Measurements from ENCODE around the gene RPN2.

- TF ChIP-seq CTBP1 (IDR thresholded peaks at IDR 0.05; ENCODE audit: borderline replicate concordance) (no peak), TARDBP (IDR thresholded peaks at IDR 0.05) (no peak), L3MBTL2 (conservative IDR thresholded peaks at IDR 0.05) (no peak), PKNOX1 (IDR thresholded peaks at IDR 0.05) (no peak), HDGF (IDR thresholded peaks at IDR 0.05; ENCODE audit: borderline replicate concordance) (no peak)
These were observed 18.4 kb upstream of the RPN2 start for GRCh38 chr20:37160683-37161082.

All from HEK293T (cell line).